ENCODE data around the gene AFAP1. TPM values are rescaled to one million over a fixed set of nuclear protein-coding genes. Genes with fewer than 3 reads are reported as not detected.

The AFAP1 gene
- total and polyA plus RNA-seq, 2 of the 8 experiments (the other 6 are each of a cell fraction or from before 2014, with no cell fraction given): 3.6 to 18.2 TPM

DNA sequence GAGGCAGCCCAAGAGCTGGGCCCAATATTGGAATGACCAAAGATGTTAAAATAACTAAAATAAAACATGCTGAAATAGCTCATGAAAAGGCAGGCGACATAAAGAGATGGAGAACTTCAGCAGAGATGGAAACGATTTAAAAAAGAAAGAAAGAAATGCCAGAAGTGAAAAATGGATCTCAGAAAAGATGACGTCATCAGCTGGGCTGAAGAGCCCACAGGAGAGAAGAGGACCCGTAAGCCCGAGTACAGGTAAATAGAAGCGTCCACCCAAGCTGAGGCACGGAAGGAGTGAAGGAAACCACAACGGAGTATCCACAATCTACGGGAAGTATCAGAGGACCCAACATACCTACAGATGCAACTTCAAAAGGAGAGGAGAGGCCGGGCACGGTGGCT lies 112.8 kb downstream of the AFAP1 start:
- Histone ChIP-seq H3K4ac (replicated peaks; ENCODE audit: insufficient read length, low read depth, low read length) (no peak overlapping the region), H3K23ac (ENCODE audit: insufficient read length) (no peak overlapping the region), H3K14ac (ENCODE audit: insufficient read length) (no peak overlapping the region), H3K27ac (ENCODE audit: low read depth, low read length) (no peak overlapping the region), H4K8ac (ENCODE audit: extremely low read depth, insufficient read depth, low read length) (no peak overlapping the region), H3K79me1 (ENCODE audit: low read depth, low read length) (no peaks in the 10 kb centered on the region), H2AFZ (ENCODE audit: low read length) (no peak overlapping the region), H2BK20ac (ENCODE audit: low read length) (no peak overlapping the region), H3K56ac (replicated peaks; ENCODE audit: insufficient read length, low read depth, low read length) (no peak overlapping the region), H4K91ac (replicated peaks; ENCODE audit: insufficient read length, low read length) (no peak overlapping the region), H4K5ac (ENCODE audit: insufficient read length, low read depth, low read length) (no peak overlapping the region), H2BK120ac (replicated peaks; ENCODE audit: low read depth, low read length) (no peak overlapping the region), H3K9ac (replicated peaks in 1 of 4; ENCODE audit: extremely low read depth in 1 of 4, low read depth in 3 of 4, low read length in 3 of 4) (no peak overlapping the region), H3K79me2 (ENCODE audit: control insufficient read depth in 1 of 2, insufficient read depth in 2 of 2, low read length in 2 of 2) (no peaks in the 10 kb centered on the region), H3K23me2 (ENCODE audit: low read depth, low read length) (no peaks in the 10 kb centered on the region), H3K27me3 (replicated peaks in 1 of 4; ENCODE audit: control insufficient read depth in 3 of 4, extremely low read depth in 1 of 4, insufficient read depth in 3 of 4, low read length in 3 of 4) (no peaks in the 10 kb centered on the region), H4K20me1 (replicated peaks in 1 of 2; ENCODE audit: control insufficient read depth in 1 of 2, insufficient read depth in 2 of 2, low read length in 2 of 2) (no peaks in the 10 kb centered on the region), H3K36me3 (ENCODE audit: control insufficient read depth in 2 of 4, insufficient read depth in 4 of 4, low read length in 3 of 4) (no peaks in the 10 kb centered on the region), H2AK5ac (ENCODE audit: low read depth, low read length) (no peak overlapping the region), H3K9me3 (ENCODE audit: insufficient read depth in 2 of 2, low read depth in 1 of 2, low read length in 1 of 2) (no peaks in the 10 kb centered on the region), H3K4me1 (replicated peaks in 1 of 4; ENCODE audit: control insufficient read depth in 3 of 4, insufficient read depth in 4 of 4, low read length in 3 of 4) (peaks cover 0 to 9% (median 6%) of the 10 kb centered on the region in 4 experiments; a peak in 4 of 7 replicates), H2BK15ac (ENCODE audit: low read length) (no peak overlapping the region), H3K18ac (ENCODE audit: extremely low read depth, low read length) (no peak overlapping the region), H3K4me3 (ENCODE audit: extremely low read depth in 1 of 4, insufficient read depth in 2 of 4, low read depth in 3 of 4, low read length in 4 of 4) (no peak overlapping the region), H2BK5ac (ENCODE audit: low read depth, low read length) (no peak overlapping the region), H2BK12ac (ENCODE audit: low read depth, low read length) (no peak overlapping the region), H3K4me2 (ENCODE audit: insufficient read depth in 1 of 2, low read depth in 2 of 2, low read length in 2 of 2) (no peak overlapping the region)
- ChIA-PET CTCF (ENCODE audit: partially characterized antibody) (interaction anchor here (0.7 to 3.9 kb wide), 6 partner anchors 12 to 459 kb away, joined by 3 to 22 read pairs (median 6); no protein-coding TSS in a partner anchor), POLR2A (ENCODE audit: partially characterized antibody) (interaction anchor here (1.1 kb wide), 1 partner anchor 15 kb away, joined by 3 read pairs; no protein-coding TSS in a partner anchor)
- FAIRE-seq: no peak
- no peak for DNase-seq (ENCODE audit: low read depth in 1 of 2, low spot score in 2 of 2)
- WGBS, 2 experiments (ENCODE audit: extremely low coverage in 1 of 2, insufficient coverage in 1 of 2, insufficient read length in 1 of 2, insufficient replicate concordance in 2 of 2, low coverage in 1 of 2, low lambda C conversion rate in 2 of 2, missing lambda C conversion rate in 1 of 2): 92% methylated on average over 11 of the region's 11 CpGs; no CpG with 5 or more reads in 1 of the 2 experiments
- no peak for TF ChIP-seq ZNF274 (IDR thresholded peaks at IDR 0.05; ENCODE audit: borderline replicate concordance, extremely low read depth, low read length)
- no peak for TF ChIP-seq CBX8 (IDR thresholded peaks at IDR 0.05; ENCODE audit: borderline replicate concordance, low read depth, low read length)
- TF ChIP-seq ATF2 (IDR thresholded peaks at IDR 0.05; ENCODE audit: low read length): no peak
- no peak for TF ChIP-seq NANOG (IDR thresholded peaks at IDR 0.05; ENCODE audit: insufficient read depth, low read depth, low read length, poor library complexity, severe bottlenecking)
- TF ChIP-seq SP2 (IDR thresholded peaks at IDR 0.05; ENCODE audit: low read length): no peak
- no peak for TF ChIP-seq SP1 (IDR thresholded peaks at IDR 0.05; ENCODE audit: low read depth, low read length)
- no peak for TF ChIP-seq MAFK (IDR thresholded peaks at IDR 0.05; ENCODE audit: low read depth, low read length)
- TF ChIP-seq NRF1 (IDR thresholded peaks at IDR 0.05; ENCODE audit: low read depth, low read length): no peak
- TF ChIP-seq JUN (IDR thresholded peaks at IDR 0.05; ENCODE audit: low read depth, low read length): no peak
- no peak for TF ChIP-seq RXRA (IDR thresholded peaks at IDR 0.05; ENCODE audit: insufficient read depth, low read depth, low read length)
- no peak for TF ChIP-seq SUZ12 (IDR thresholded peaks at IDR 0.05; ENCODE audit: low read length)

Measured in H1 (cell line).